Osteocyte (in vitro differentiated cells): ENCODE measurements around the gene HYPK. TPM values are rescaled to one million over a fixed set of nuclear protein-coding genes. Genes with fewer than 3 reads are reported as not detected.
A peak's percentile ranks its signal among the peaks of the same experiment; 100 is the strongest.

Experiments
- DNase-seq: peaks from one replicate; pipeline ENCODE4 v3.0.0; 2021; ENCODE audit warnings: mixed read lengths; ENCODE audit not compliant: unreplicated experiment; ENCODE audit errors: extremely low spot score
- H3K27ac Mint-ChIP-seq: one replicate; pipeline ENCODE4 v1.8.0; 2021; ENCODE audit warnings: mild to moderate bottlenecking, mixed read lengths; ENCODE audit not compliant: unreplicated experiment
- H3K27me3 Mint-ChIP-seq: one replicate; pipeline ENCODE4 v1.8.0; 2021; ENCODE audit warnings: mixed read lengths; ENCODE audit not compliant: unreplicated experiment
- H3K36me3 Mint-ChIP-seq: one replicate; pipeline ENCODE4 v1.8.0; 2021; ENCODE audit warnings: mixed read lengths; ENCODE audit not compliant: unreplicated experiment
- H3K4me1 Mint-ChIP-seq: one replicate; pipeline ENCODE4 v1.8.0; 2021; ENCODE audit warnings: mixed read lengths; ENCODE audit not compliant: unreplicated experiment
- H3K4me3 Mint-ChIP-seq: one replicate; pipeline ENCODE4 v1.8.0; 2021; ENCODE audit warnings: mild to moderate bottlenecking, moderate library complexity, mixed read lengths; ENCODE audit not compliant: unreplicated experiment
- H3K9me3 Mint-ChIP-seq: one replicate; pipeline ENCODE4 v1.8.0; 2021; ENCODE audit warnings: mixed read lengths; ENCODE audit not compliant: unreplicated experiment
- CTCF ChIP-seq: fragments of 200-600 bp; sonication (generic); IDR thresholded peaks from 2 replicates; pipeline ENCODE4 v1.5.0; 2021; ENCODE audit warnings: antibody characterized with exemption, mild to moderate bottlenecking, moderate library complexity
- total RNA-seq: library from RNA; stranded (reverse); gene quantifications from 2 replicates; pipeline ENCODE4 v1.2.1, GENCODE V29; 2021

The HYPK gene
- total RNA-seq, 1 donor from 2014 or later = 14.0 TPM

GRCh38 chr15:43776101-43776717 is 24.2 kb upstream of the HYPK start:
- DNase-seq = no peak
- TF ChIP-seq CTCF = no peak
- peak overlapping the region; percentile 86 for H3K4me3 Mint-ChIP-seq

GRCh38 chr15:43776718-43777266 is 23.6 kb upstream of the HYPK start, which contains the start of gene ELL3:
Gene ELL3, minus strand, starts transcription at chr15:43776966. Its CDS starts 65 bp downstream, at chr15:43776901.
- peak within 1 kb of the TSS; percentile 87 for H3K27ac Mint-ChIP-seq
- no peaks in the 10 kb centered on the region for H3K9me3 Mint-ChIP-seq
- H3K27me3 Mint-ChIP-seq = no peaks in the 10 kb centered on the region
- no peak for TF ChIP-seq CTCF
- peaks cover 14% of the 10 kb centered on the region for H3K36me3 Mint-ChIP-seq
- peak within 1 kb of the TSS; percentile 86 for H3K4me3 Mint-ChIP-seq
- peaks cover 19% of the 10 kb centered on the region for H3K4me1 Mint-ChIP-seq
- DNase-seq = peak; percentile 89

More at GRCh38 chr15:43776101-43776717, 24.2 kb upstream of the HYPK start:
- H3K27me3 Mint-ChIP-seq = no peaks in the 10 kb centered on the region
- no peak overlapping the region for H3K27ac Mint-ChIP-seq
- H3K9me3 Mint-ChIP-seq = no peaks in the 10 kb centered on the region
- peaks cover 21% of the 10 kb centered on the region for H3K4me1 Mint-ChIP-seq
- peaks cover 17% of the 10 kb centered on the region for H3K36me3 Mint-ChIP-seq

- peaks cover 15% of the 10 kb centered on the region for H3K4me1 Mint-ChIP-seq
- H3K27me3 Mint-ChIP-seq = no peaks in the 10 kb centered on the region
- H3K27ac Mint-ChIP-seq = peak overlapping the region; percentile 87
- H3K9me3 Mint-ChIP-seq = no peaks in the 10 kb centered on the region
- TF ChIP-seq CTCF = peak; percentile 90
- H3K4me3 Mint-ChIP-seq = peak overlapping the region; percentile 86
- peaks cover 8% of the 10 kb centered on the region for H3K36me3 Mint-ChIP-seq
- peak; percentile 89 for DNase-seq
These were observed 23.0 kb upstream of the HYPK start for GRCh38 chr15:43777267-43777914.

GRCh38 chr15:43779016-43779415 is 21.4 kb upstream of the HYPK start:
- H3K36me3 Mint-ChIP-seq = no peaks in the 10 kb centered on the region
- H3K27ac Mint-ChIP-seq = no peak overlapping the region
- no peaks in the 10 kb centered on the region for H3K9me3 Mint-ChIP-seq
- H3K4me3 Mint-ChIP-seq = no peak overlapping the region
- no peak for DNase-seq
- no peak for TF ChIP-seq CTCF
- peaks cover 15% of the 10 kb centered on the region for H3K4me1 Mint-ChIP-seq
- no peaks in the 10 kb centered on the region for H3K27me3 Mint-ChIP-seq

GRCh38 chr15:43789409-43789808 is 11.0 kb upstream of the HYPK start:
- H3K9me3 Mint-ChIP-seq = no peaks in the 10 kb centered on the region
- no peak overlapping the region for H3K27ac Mint-ChIP-seq
- no peak for TF ChIP-seq CTCF
- no peak for DNase-seq
- H3K4me3 Mint-ChIP-seq = no peak overlapping the region
- peaks cover 19% of the 10 kb centered on the region for H3K4me1 Mint-ChIP-seq
- no peaks in the 10 kb centered on the region for H3K27me3 Mint-ChIP-seq
- H3K36me3 Mint-ChIP-seq = peaks cover 11% of the 10 kb centered on the region
